HFF-Myc (cell line): Measurements from ENCODE around the gene SLC22A16.
"Not testable (repeated sequence)": the region's sequence is repeated elsewhere in the genome, so short reads cannot be mapped to it uniquely, and the experiment has no call there.

Experiments
- DNase-seq: peaks from one replicate; pipeline ENCODE4 v3.0.0-alpha.2; 2011; ENCODE audit warnings: low read depth; ENCODE audit errors: extremely low read depth
- H3K4me3 ChIP-seq: replicated peaks from 2 replicates; pipeline ENCODE4 v1.5.1; 2011; ENCODE audit warnings: low read depth, mild to moderate bottlenecking, control low read depth, low read length
- TF ChIP-seq, protein P1 (sequence below): IDR thresholded peaks from 2 replicates; pipeline ENCODE4 v1.5.1; 2012; ENCODE audit warnings: mild to moderate bottlenecking, low read depth, low read length, control low read depth; ENCODE audit errors: missing control alignments

The SLC22A16 gene

DNA sequence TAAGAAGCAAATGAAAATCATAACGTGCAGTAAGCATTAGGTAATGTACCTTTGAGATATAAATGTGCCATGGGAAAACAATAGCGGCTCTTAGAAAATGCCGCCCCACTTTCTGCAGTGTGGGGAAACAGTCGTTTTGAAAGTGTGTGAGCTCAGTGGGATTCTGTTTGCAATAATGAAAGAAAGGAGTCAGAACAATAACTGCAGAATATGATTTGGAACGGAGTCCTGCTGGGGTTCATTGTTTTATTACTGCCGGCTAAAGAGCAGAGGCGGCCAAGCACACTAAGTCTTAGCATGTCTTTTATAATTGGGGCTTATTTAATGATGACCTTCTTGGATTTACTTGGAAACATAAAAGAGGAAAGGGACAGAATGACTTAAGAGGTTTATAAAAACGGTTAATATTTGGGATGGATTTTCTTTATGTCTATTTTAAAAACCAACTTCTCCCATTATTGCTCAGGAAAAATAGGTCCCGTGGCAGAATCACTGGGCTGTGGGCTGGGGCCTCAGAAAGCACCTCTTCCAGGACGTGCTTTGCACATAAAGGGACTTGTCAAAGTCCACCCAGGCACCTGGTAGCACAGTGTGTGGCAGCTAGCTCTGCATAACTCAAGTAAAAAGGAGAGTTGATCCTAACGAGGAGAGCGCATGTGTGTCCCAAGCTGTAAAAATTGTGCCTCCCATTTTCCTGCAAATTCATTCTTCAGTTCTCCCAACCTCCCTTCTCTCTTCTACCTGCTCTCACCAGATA, 44.0 kb upstream of the SLC22A16 start:
- TF ChIP-seq, protein P1, sequence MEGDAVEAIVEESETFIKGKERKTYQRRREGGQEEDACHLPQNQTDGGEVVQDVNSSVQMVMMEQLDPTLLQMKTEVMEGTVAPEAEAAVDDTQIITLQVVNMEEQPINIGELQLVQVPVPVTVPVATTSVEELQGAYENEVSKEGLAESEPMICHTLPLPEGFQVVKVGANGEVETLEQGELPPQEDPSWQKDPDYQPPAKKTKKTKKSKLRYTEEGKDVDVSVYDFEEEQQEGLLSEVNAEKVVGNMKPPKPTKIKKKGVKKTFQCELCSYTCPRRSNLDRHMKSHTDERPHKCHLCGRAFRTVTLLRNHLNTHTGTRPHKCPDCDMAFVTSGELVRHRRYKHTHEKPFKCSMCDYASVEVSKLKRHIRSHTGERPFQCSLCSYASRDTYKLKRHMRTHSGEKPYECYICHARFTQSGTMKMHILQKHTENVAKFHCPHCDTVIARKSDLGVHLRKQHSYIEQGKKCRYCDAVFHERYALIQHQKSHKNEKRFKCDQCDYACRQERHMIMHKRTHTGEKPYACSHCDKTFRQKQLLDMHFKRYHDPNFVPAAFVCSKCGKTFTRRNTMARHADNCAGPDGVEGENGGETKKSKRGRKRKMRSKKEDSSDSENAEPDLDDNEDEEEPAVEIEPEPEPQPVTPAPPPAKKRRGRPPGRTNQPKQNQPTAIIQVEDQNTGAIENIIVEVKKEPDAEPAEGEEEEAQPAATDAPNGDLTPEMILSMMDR, result no peak
- no peak for DNase-seq
- no peak overlapping the region for H3K4me3 ChIP-seq

DNA sequence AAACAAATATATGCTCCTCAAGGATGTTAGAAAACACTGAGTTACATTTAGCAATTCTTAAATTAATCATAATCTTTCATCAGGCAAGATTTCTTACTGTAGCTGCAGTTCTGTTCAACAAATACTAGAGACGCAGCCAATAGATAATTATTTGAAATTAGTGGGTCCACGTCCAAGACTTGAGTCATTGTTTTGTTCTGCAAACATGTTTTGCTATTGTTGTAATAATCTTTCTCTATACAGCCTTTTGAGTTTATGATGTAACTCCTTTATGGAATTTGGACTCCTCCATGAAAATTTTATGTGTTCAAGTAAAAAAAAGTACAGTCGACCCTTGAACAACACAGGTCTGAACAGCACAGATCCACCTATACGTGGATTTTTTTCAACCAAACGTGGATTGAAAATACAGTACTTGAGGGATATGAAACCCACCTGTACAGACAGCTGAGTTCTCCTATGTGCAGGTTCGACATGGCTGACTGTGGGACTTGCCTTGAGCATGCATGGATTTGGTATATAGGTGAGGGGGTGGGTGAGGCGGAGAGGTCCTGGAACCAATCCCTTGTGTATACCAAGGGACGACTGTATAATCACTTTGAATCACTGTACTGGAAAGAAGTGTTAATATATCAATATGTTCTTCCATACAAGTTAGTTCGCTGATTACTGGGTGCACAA, 41.3 kb upstream of the SLC22A16 start:
- no peak overlapping the region for H3K4me3 ChIP-seq
- no peak for DNase-seq
- TF ChIP-seq, protein P1, result no peak

DNA sequence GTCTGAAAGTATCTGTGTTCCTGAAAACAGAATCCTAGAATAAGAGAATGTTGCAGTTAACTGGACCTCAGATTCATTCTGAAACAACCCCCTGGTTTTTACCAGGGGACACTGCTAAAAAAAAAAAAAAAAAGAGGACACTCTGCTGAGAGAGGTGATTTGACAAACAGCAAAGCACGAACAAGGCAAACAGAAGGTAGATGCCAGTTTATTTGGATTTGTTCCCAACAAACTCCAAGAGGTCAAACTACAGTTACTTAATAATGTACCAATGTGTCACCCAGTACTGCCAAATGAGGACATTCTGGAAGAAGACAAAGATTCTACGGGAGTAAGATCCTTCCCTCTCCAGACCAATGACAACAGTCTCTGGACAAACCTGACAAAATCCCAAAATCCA, 40.6 kb upstream of the SLC22A16 start:
- DNase-seq, result no peak
- no peak overlapping the region for H3K4me3 ChIP-seq
- TF ChIP-seq, protein P1, result no peak

DNA sequence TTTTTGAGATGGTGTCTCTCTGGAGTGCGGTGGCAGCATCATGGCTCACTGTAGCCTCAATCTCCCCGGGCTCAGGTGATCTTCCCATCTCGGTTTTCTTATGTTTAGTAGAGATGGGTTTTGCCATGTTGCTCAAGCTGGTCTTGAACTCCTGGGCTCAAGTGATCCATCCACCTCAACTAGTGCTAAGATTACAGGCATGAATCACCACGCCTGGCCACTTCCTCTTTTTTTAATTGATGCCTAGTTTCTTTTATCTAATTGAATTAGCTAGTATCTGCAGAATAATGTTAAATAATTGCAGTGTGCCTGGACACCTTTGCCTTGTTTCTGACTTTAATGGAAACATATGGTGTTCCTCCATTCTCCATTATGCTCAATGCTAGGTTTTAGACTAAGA, 38.4 kb upstream of the SLC22A16 start:
- TF ChIP-seq, protein P1, result no peak
- no peak overlapping the region for H3K4me3 ChIP-seq
- no peak for DNase-seq

DNA sequence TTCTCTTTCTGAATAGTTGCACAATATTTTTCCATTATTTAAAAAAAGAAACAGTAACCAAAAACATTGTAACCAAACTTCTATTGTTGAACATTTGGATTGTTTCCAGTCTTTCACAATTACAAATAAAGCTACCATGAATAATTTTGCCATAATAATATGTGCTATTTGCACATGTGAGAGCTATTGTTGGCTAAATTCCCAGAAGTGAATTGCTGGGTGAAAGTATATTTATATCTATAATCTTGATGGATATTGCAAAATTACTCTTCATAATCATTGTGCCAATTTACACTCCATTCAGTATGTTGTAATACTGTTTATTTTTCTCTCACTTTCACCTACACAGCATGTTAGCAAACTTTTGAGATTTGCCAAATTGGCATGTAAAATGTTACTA, 36.6 kb upstream of the SLC22A16 start:
- no peak for DNase-seq
- TF ChIP-seq, protein P1, result no peak
- no peak overlapping the region for H3K4me3 ChIP-seq

DNA sequence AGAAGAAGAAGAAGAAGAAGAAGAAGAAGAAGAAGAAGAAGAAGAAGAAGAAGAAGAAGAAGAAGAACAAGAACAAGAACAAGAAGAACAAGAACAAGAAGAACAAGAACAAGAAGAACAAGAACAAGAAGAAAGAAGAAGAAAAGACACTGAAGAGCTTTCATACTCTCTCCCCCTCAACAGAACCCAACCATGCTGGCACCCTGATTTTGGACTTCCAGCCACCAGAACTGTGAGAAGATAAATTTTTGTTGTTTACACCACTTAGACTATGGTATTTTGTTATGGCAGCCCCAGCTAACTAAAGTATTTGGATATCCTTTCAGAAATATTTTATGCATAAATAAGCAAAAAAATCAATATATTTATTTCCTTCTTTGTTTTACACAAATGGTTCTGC, 36.1 kb upstream of the SLC22A16 start:
- not testable (repeated sequence) for H3K4me3 ChIP-seq, DNase-seq

DNA sequence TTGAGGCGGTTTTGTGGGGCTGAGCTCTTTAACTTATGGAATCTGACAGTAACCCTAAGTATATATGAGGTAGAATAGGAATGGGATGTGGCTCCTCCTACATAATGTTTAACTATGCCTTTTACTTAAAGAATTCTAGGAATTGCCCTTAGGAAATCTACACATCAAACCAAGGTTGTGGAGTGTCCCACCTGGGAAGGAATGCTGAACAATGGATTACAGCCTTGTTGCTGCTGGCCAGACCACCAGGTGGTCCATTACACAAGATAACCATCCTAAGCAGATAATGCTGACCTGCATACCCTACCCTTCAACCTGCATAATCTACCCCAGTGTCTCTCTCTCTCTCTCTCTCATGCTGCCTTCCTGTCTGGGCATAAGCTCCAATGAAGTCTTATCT, 35.0 kb upstream of the SLC22A16 start:
- TF ChIP-seq, protein P1, result no peak
- no peak overlapping the region for H3K4me3 ChIP-seq
- no peak for DNase-seq
